ENCODE results near the gene ENTHD1. TPM values are rescaled to one million over a fixed set of nuclear protein-coding genes. Genes with fewer than 3 reads are reported as not detected.
A peak's percentile ranks its signal among the peaks of the same experiment; 100 is the strongest.

Gene ENTHD1
- polyA plus RNA-seq, 4 donors: 0.01 to 0.06 TPM; not detected in 2

DNA sequence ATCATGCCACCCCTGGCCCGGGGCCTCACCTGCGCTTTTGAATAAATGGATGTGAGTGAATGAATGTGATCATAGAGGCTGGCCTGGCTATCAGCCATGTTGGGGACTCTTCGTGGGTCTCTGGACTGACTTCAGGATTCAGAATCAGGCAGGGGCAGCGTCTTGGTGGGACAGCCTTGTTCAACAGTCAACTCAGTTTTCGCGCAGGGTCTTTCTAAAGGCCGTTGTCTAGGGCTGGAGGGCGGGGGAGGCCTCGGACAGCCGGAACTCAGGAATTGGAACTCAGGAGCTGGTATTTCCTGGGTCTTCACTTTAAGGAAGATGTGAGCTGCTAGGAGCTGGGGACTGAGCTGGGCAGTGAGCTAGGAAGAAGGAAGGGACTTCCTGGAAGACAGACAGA lies 177.0 kb downstream of the ENTHD1 start:
- peaks cover 0 to 7% (median 3%) of the 10 kb centered on the region in 3 donors for H3K4me1 ChIP-seq (ENCODE audit: control insufficient read depth in 3 of 3, insufficient read depth in 2 of 3, low read depth in 1 of 3, low read length in 2 of 3)
- 88 to 91% (median 89%) methylated on average over 10 of the region's 10 CpGs for WGBS, 3 donors
- no peak for FAIRE-seq
- H3K36me3 ChIP-seq (ENCODE audit: control insufficient read depth in 3 of 3, insufficient read depth in 2 of 3, low read depth in 1 of 3, low read length in 3 of 3): no peaks in the 10 kb centered on the region
- H3K9me3 ChIP-seq (ENCODE audit: control insufficient read depth in 2 of 2, insufficient read depth in 1 of 2, low read depth in 1 of 2, low read length in 1 of 2): no peaks in the 10 kb centered on the region
- no peak overlapping the region for H3K4me3 ChIP-seq (ENCODE audit: low read depth in 1 of 3, low read length in 3 of 3)
- DNase-seq: no peak
- H3K27me3 ChIP-seq (ENCODE audit: control insufficient read depth in 3 of 3, insufficient read depth in 3 of 3, low read length in 3 of 3): peaks cover 0 to 4% (median 0%) of the 10 kb centered on the region in 3 donors
- no peak overlapping the region for H3K27ac ChIP-seq (ENCODE audit: low read depth in 1 of 3, low read length in 2 of 3)

DNA sequence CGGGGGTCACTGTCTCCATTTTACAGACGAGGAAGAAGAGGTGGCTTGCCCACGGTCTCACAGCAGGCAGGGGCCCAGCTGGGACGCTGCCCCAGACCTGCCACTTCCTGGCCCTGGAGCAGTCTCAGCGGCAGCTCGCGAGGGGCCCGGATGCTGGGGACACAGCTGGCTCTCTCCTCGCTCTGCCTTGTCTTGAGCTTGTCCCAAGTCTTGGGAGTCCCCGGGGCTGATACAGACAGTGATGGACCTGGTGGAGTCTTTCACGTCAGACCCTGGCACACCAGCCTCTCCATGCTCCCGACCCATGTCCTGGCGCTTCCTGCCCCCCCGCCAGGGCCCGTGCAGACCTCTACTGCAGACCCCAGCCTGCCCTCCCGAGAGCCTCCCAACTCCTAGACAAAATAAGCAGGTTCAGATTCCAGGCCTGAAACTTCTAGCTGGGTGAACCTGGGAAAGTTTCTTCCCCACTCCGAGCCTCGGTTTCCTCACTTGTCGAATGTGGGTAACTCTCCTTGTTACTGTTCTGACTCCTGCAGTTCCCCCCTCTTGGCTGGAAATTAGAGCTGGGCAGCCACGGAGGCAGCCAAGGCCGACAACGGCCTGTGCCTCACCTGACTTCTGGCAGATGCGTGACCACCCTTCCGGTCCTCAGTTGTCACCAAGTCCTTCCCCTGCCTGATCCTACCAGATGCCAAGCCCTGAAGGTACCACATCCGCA lies 177.6 kb downstream of the ENTHD1 start:
- Histone ChIP-seq H3K9me3 (ENCODE audit: control insufficient read depth in 2 of 2, insufficient read depth in 1 of 2, low read depth in 1 of 2, low read length in 1 of 2) (no peaks in the 10 kb centered on the region), H3K4me1 (ENCODE audit: control insufficient read depth in 3 of 3, insufficient read depth in 2 of 3, low read depth in 1 of 3, low read length in 2 of 3) (peaks cover 0 to 7% (median 3%) of the 10 kb centered on the region in 3 donors), H3K27ac (ENCODE audit: low read depth in 1 of 3, low read length in 2 of 3) (no peak overlapping the region), H3K36me3 (ENCODE audit: control insufficient read depth in 3 of 3, insufficient read depth in 2 of 3, low read depth in 1 of 3, low read length in 3 of 3) (no peaks in the 10 kb centered on the region), H3K27me3 (ENCODE audit: control insufficient read depth in 3 of 3, insufficient read depth in 3 of 3, low read length in 3 of 3) (no peaks in the 10 kb centered on the region), H3K4me3 (ENCODE audit: low read depth in 1 of 3, low read length in 3 of 3) (no peak overlapping the region)
- DNase-seq: no peak
- FAIRE-seq: no peak
- WGBS, 3 donors: 80 to 91% (median 88%) methylated on average over 25 of the region's 25 CpGs

DNA sequence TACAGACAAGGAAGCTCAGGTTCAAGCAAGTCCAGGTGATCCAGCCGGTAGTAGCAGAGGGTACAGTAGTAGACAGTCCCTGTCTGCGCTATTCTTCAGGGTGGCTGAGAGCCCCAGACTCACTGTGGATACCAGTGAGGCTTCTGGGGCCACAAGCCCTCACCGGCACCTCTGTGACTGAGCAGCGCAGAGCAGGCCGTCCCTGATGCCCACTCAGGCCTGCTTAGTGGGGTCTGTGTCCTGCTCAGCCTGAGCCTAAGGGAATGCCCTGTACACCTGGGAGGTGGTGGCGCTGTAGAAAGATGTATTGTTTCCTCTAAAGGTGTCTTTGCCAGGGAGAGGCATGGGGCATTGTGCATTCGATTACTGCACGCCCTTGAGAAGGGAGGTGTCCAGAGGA lies 179.2 kb downstream of the ENTHD1 start:
- DNase-seq (no peak), FAIRE-seq (no peak)
- 91 to 92% (median 91%) methylated on average over 8 of the region's 8 CpGs for WGBS, 3 donors

DNA sequence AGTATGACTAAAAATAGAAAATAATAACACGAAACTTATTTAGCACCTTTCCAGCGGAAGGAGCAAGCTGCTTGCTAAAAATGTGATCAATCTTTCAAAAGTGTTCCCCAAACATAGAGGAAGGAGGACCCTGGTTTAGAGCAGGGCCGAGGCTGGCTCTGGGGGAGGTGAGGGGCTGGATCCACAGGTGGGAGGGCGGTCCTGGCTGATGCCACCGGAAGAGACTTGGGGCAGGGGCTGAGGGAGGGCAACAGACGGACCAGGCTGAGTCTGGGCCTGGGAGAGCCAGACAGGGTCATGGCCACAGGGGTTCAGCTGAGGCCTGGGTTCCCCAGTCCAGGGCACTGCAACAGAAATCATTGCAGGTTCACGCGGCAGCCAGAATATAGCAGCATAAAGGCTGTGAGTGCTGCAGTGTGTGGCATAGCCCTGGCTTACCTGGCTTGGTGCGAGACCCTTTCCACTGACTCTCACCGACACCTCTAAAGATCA lies 179.7 kb downstream of the ENTHD1 start:
- WGBS, 3 donors: 83 to 90% (median 89%) methylated on average over 10 of the region's 10 CpGs
- DNase-seq (no peak), FAIRE-seq (no peak)
- no peaks in the 10 kb centered on the region for H3K27me3 ChIP-seq (ENCODE audit: control insufficient read depth in 3 of 3, insufficient read depth in 3 of 3, low read length in 3 of 3)
- H3K36me3 ChIP-seq (ENCODE audit: control insufficient read depth in 3 of 3, insufficient read depth in 2 of 3, low read depth in 1 of 3, low read length in 3 of 3): no peaks in the 10 kb centered on the region
- H3K4me3 ChIP-seq (ENCODE audit: low read depth in 1 of 3, low read length in 3 of 3): no peak overlapping the region
- no peak overlapping the region for H3K27ac ChIP-seq (ENCODE audit: low read depth in 1 of 3, low read length in 2 of 3)
- H3K4me1 ChIP-seq (ENCODE audit: control insufficient read depth in 3 of 3, insufficient read depth in 2 of 3, low read depth in 1 of 3, low read length in 2 of 3): peaks cover 0 to 12% (median 3%) of the 10 kb centered on the region in 3 donors
- no peaks in the 10 kb centered on the region for H3K9me3 ChIP-seq (ENCODE audit: control insufficient read depth in 2 of 2, insufficient read depth in 1 of 2, low read depth in 1 of 2, low read length in 1 of 2)

More for the DNA sequence above, 179.2 kb downstream of the ENTHD1 start:
- H3K4me1 ChIP-seq (ENCODE audit: control insufficient read depth in 3 of 3, insufficient read depth in 2 of 3, low read depth in 1 of 3, low read length in 2 of 3): peaks cover 0 to 7% (median 3%) of the 10 kb centered on the region in 3 donors
- no peak overlapping the region for H3K27ac ChIP-seq (ENCODE audit: low read depth in 1 of 3, low read length in 2 of 3)
- H3K27me3 ChIP-seq (ENCODE audit: control insufficient read depth in 3 of 3, insufficient read depth in 3 of 3, low read length in 3 of 3): no peaks in the 10 kb centered on the region
- no peaks in the 10 kb centered on the region for H3K9me3 ChIP-seq (ENCODE audit: control insufficient read depth in 2 of 2, insufficient read depth in 1 of 2, low read depth in 1 of 2, low read length in 1 of 2)
- no peaks in the 10 kb centered on the region for H3K36me3 ChIP-seq (ENCODE audit: control insufficient read depth in 3 of 3, insufficient read depth in 2 of 3, low read depth in 1 of 3, low read length in 3 of 3)
- no peak overlapping the region for H3K4me3 ChIP-seq (ENCODE audit: low read depth in 1 of 3, low read length in 3 of 3)

DNA sequence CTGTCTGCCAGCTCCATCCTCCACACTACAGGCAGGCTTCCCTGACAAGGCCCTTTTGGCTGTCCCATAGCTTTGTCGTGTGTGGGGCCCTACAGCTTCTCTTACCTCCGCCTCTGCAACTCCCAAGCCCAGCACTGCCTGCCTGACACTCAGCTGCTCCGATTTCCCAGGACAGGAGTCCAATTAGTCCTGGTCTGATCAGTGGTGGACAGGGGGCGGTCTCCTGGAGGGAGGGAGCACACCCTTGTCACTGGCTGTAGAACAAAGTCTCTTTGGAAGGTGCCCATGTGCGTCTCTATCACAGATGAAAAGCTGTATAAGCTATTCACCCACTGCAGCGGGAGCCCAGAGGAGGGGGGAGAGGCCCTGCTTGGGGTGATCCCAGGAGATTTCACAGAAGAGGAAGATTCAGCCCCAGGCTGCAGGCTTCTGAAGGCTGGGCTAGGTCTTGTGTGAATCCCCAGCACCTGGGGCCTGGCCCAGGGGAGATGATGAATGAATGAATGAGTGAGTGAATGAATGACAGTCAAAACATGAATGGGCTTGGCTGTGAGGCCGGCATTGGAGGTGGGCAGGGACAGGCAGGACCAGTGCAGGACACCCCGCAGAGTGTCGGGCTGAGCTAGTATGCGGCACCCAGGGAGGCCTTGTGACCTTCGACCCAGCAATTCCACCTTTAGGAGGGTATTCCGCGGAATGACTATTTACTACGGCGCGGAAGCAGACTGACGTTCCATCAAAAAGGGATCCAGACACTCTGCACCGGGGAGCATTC lies 180.6 kb downstream of the ENTHD1 start:
- DNase-seq (peak; percentile 19 to 58), FAIRE-seq (no peak)
- 19 to 56% (median 36%) methylated on average over 18 of the region's 18 CpGs for WGBS, 3 donors
- Histone ChIP-seq H3K36me3 (ENCODE audit: control insufficient read depth in 3 of 3, insufficient read depth in 2 of 3, low read depth in 1 of 3, low read length in 3 of 3) (no peaks in the 10 kb centered on the region), H3K4me1 (ENCODE audit: control insufficient read depth in 3 of 3, insufficient read depth in 2 of 3, low read depth in 1 of 3, low read length in 2 of 3) (peaks cover 0 to 19% (median 0%) of the 10 kb centered on the region in 3 donors), H3K4me3 (ENCODE audit: low read depth in 1 of 3, low read length in 3 of 3) (no peak overlapping the region), H3K9me3 (ENCODE audit: control insufficient read depth in 2 of 2, insufficient read depth in 1 of 2, low read depth in 1 of 2, low read length in 1 of 2) (no peaks in the 10 kb centered on the region), H3K27me3 (ENCODE audit: control insufficient read depth in 3 of 3, insufficient read depth in 3 of 3, low read length in 3 of 3) (no peaks in the 10 kb centered on the region), H3K27ac (ENCODE audit: low read depth in 1 of 3, low read length in 2 of 3) (no peak overlapping the region)

DNA sequence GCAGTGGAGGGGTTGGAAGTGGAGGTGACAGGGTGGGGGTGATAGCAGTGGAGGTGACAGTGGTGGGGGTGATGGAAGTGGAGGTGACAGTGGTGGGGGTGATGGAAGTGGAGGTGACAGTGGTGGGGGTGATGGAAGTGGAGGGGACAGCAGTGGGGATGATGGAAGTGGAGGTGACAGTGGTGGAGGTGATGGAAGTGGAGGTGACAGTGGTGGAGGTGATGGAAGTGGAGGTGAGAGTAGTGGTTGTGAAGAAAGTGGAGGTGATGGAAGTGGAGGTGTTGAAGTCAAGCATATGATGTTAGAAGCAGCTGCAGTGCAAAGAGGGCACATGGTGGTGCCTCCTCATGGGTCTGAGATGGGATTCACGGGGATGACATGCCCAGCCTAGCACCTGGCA lies 181.5 kb downstream of the ENTHD1 start:
- DNase-seq (no peak), FAIRE-seq (no peak)
- Histone ChIP-seq H3K27ac (ENCODE audit: low read depth in 1 of 3, low read length in 2 of 3) (no peak overlapping the region), H3K36me3 (ENCODE audit: control insufficient read depth in 3 of 3, insufficient read depth in 2 of 3, low read depth in 1 of 3, low read length in 3 of 3) (no peaks in the 10 kb centered on the region), H3K4me1 (ENCODE audit: control insufficient read depth in 3 of 3, insufficient read depth in 2 of 3, low read depth in 1 of 3, low read length in 2 of 3) (peaks cover 0 to 28% (median 0%) of the 10 kb centered on the region in 3 donors), H3K27me3 (ENCODE audit: control insufficient read depth in 3 of 3, insufficient read depth in 3 of 3, low read length in 3 of 3) (no peaks in the 10 kb centered on the region), H3K9me3 (ENCODE audit: control insufficient read depth in 2 of 2, insufficient read depth in 1 of 2, low read depth in 1 of 2, low read length in 1 of 2) (no peaks in the 10 kb centered on the region), H3K4me3 (ENCODE audit: low read depth in 1 of 3, low read length in 3 of 3) (no peak overlapping the region)
- WGBS, 3 donors: 76 to 100% (median 89%) methylated on average over 1 of the region's 1 CpG

DNA sequence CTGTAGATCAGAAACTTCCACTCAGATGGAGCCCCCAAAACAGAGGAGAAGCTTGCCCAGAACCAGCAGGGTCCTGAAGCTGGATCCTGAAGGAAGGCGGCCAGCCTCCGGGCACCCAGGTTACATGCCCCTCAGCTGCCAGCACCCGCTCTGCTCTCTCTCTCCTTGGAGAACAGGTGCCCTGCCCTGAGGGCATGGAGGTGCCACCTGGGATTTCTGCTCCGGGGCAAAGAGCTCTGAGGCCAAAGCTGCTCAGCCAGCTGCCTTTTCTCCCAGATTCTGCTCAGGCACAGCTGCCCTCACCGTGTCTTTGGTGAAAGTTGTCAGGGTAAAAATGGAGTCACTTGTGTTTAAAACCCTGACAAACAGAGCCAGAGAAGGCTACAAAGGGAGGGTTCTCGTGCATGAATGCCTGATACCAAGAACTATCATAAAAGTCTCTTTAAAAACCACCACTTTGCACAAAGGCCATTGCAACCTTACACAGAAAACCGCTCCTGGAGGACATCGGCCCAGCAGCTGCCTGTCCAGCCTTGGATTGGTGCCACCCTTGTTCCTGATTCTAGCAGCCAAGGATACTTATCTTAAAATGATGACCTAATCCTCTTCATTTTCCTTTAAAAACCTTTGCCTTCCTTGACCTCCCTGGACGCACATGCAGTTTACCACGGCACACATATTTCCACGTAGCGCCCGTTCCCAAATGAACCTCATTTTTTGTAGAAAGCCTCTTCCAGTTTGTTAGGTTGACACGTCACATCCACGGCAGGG lies 183.0 kb downstream of the ENTHD1 start:
- H3K4me3 ChIP-seq (ENCODE audit: low read depth in 1 of 3, low read length in 3 of 3): no peak overlapping the region
- H3K36me3 ChIP-seq (ENCODE audit: control insufficient read depth in 3 of 3, insufficient read depth in 2 of 3, low read depth in 1 of 3, low read length in 3 of 3): no peaks in the 10 kb centered on the region
- no peak overlapping the region for H3K27ac ChIP-seq (ENCODE audit: low read depth in 1 of 3, low read length in 2 of 3)
- H3K27me3 ChIP-seq (ENCODE audit: control insufficient read depth in 3 of 3, insufficient read depth in 3 of 3, low read length in 3 of 3): no peaks in the 10 kb centered on the region
- FAIRE-seq (no peak), DNase-seq (peak in 1 of 2 donors; percentile 18)
- H3K9me3 ChIP-seq (ENCODE audit: control insufficient read depth in 2 of 2, insufficient read depth in 1 of 2, low read depth in 1 of 2, low read length in 1 of 2): no peaks in the 10 kb centered on the region
- H3K4me1 ChIP-seq (ENCODE audit: control insufficient read depth in 3 of 3, insufficient read depth in 2 of 3, low read depth in 1 of 3, low read length in 2 of 3): peaks cover 0 to 28% (median 0%) of the 10 kb centered on the region in 3 donors
- WGBS, 3 donors: 42 to 59% (median 46%) methylated on average over 15 of the region's 15 CpGs

DNA sequence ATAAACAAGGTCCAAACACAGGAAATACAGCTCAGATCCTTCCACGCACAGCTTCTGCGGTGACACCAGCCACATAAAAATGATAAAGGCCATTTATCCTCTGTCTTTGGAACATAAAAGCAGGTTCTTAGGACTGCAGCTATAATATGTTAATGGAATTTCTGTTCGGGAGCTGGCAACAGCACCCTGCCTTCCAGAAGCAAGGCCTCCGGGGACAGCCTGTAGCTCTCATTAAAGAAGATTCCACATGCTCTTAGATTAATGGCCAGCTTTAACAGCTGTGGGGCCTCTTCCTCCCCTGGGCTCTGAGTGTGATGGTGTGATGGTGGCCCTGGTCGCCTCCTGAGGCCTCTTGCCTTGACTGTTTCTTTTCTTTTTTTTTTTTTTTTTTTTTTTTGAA lies 185.7 kb downstream of the ENTHD1 start:
- no peak overlapping the region for H3K27ac ChIP-seq (ENCODE audit: low read depth in 1 of 3, low read length in 2 of 3)
- DNase-seq (peak in 1 of 2 donors; percentile 18), FAIRE-seq (no peak)
- H3K36me3 ChIP-seq (ENCODE audit: control insufficient read depth in 3 of 3, insufficient read depth in 2 of 3, low read depth in 1 of 3, low read length in 3 of 3): no peaks in the 10 kb centered on the region
- WGBS, 3 donors: 76 to 86% (median 83%) methylated on average over 5 of the region's 5 CpGs
- no peaks in the 10 kb centered on the region for H3K9me3 ChIP-seq (ENCODE audit: control insufficient read depth in 2 of 2, insufficient read depth in 1 of 2, low read depth in 1 of 2, low read length in 1 of 2)
- H3K4me3 ChIP-seq (ENCODE audit: low read depth in 1 of 3, low read length in 3 of 3): no peak overlapping the region
- no peaks in the 10 kb centered on the region for H3K27me3 ChIP-seq (ENCODE audit: control insufficient read depth in 3 of 3, insufficient read depth in 3 of 3, low read length in 3 of 3)
- peaks cover 0 to 24% (median 0%) of the 10 kb centered on the region in 3 donors for H3K4me1 ChIP-seq (ENCODE audit: control insufficient read depth in 3 of 3, insufficient read depth in 2 of 3, low read depth in 1 of 3, low read length in 2 of 3)
